Measurements from ENCODE around the gene NCKAP1. TPM values are rescaled to one million over a fixed set of nuclear protein-coding genes. Genes with fewer than 3 reads are reported as not detected.

Gene NCKAP1
- total RNA-seq, 4 donors from 2014 or later = 88.3 to 160 (median 122) TPM

GRCh38 chr2:182918961-182919652, 119.2 kb downstream of the NCKAP1 start:
- H3K4me3 ChIP-seq (ENCODE audit: low read depth, poor library complexity, severe bottlenecking) = no peak overlapping the region
- TF ChIP-seq CTCF (IDR thresholded peaks at IDR 0.05) (no peak), POLR2A (IDR thresholded peaks at IDR 0.05) (no peak)
- intact Hi-C loops (cut with DNase I; ENCODE audit: low total_unique reads) = no loop called here
- WGBS, 2 donors = 39 to 55% methylated on average over 1 of the region's 1 CpG
- DNase-seq (ENCODE audit: low spot score in 2 of 2) = no peak

DNA sequence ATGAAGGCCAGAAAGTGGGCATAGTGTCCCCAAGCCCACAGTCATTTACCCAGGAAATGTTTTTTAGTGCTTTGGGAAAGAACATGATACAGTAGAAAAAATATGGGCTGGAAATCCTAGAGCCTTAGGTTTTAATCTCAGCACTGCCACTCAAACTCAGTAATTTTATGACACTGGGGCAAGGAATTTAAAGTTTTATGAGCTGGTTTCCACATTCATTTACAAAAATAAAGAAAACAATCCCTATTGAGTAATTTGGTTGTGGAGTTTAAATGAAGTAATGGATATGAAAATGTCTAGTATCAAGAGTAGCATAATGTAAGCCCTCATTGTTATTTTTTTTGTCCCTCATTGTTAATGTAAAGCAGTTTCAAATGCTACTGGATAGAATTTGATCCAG, 120.3 kb downstream of the NCKAP1 start:
- intact Hi-C loops (cut with DNase I; ENCODE audit: low total_unique reads) = no loop called here
- no peak for DNase-seq (ENCODE audit: low spot score in 2 of 2)
- H3K4me3 ChIP-seq (ENCODE audit: low read depth, poor library complexity, severe bottlenecking) = no peak overlapping the region
- no peak for TF ChIP-seq CTCF (IDR thresholded peaks at IDR 0.05)
- TF ChIP-seq POLR2A (IDR thresholded peaks at IDR 0.05) = no peak

DNA sequence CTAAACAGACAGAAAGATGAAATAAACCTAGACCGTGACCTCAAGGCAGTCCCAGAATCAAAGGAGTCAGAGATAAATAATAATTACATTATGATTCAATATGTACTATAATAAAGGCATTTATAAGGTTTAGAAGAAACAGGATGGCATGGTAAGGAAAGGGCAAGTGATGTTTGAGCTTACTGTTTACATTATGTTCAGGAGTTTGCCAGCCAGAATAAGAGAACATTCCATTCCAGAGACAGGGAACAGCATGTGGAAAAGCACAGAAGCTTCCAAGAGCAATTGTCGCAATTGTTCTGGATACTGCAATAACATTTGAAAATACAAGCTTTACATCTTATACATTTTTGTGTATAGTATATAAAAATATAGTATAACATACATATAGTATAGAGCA, 121.8 kb downstream of the NCKAP1 start:
- H3K4me3 ChIP-seq (ENCODE audit: low read depth, poor library complexity, severe bottlenecking) = no peak overlapping the region
- DNase-seq (ENCODE audit: low spot score in 2 of 2) = no peak
- 95 to 97% methylated on average over 2 of the region's 2 CpGs for WGBS, 2 donors
- TF ChIP-seq CTCF (IDR thresholded peaks at IDR 0.05) (no peak), POLR2A (IDR thresholded peaks at IDR 0.05) (no peak)
- intact Hi-C loops (cut with DNase I; ENCODE audit: low total_unique reads) = no loop called here

- TF ChIP-seq POLR2A (IDR thresholded peaks at IDR 0.05) (no peak), CTCF (IDR thresholded peaks at IDR 0.05) (no peak)
- WGBS, 2 donors = 85 to 86% methylated on average over 6 of the region's 6 CpGs
- no peak for DNase-seq (ENCODE audit: low spot score in 2 of 2)
- H3K4me3 ChIP-seq (ENCODE audit: low read depth, poor library complexity, severe bottlenecking) = no peak overlapping the region
- intact Hi-C loops (cut with DNase I; ENCODE audit: low total_unique reads) = no loop called here
Measured at GRCh38 chr2:182915369-182916326, 122.6 kb downstream of the NCKAP1 start.

GRCh38 chr2:182914852-182915251, 123.4 kb downstream of the NCKAP1 start:
- DNase-seq (ENCODE audit: low spot score in 2 of 2) = no peak
- WGBS, 2 donors = 36 to 50% methylated on average over 1 of the region's 1 CpG

More at GRCh38 chr2:182914852-182915251, 123.4 kb downstream of the NCKAP1 start:
- no peak overlapping the region for H3K4me3 ChIP-seq (ENCODE audit: low read depth, poor library complexity, severe bottlenecking)
- no peak for TF ChIP-seq CTCF (IDR thresholded peaks at IDR 0.05)
- no peak for TF ChIP-seq POLR2A (IDR thresholded peaks at IDR 0.05)
- intact Hi-C loops (cut with DNase I; ENCODE audit: low total_unique reads) = no loop called here
